Sigmoid colon (tissue), 7 donors: Measurements from ENCODE around the gene PLSCR3. TPM values are rescaled to one million over a fixed set of nuclear protein-coding genes. Genes with fewer than 3 reads are reported as not detected.

ENCODE experiments used
- DNase-seq: peaks from one replicate; pipeline ENCODE4 v3.0.0-alpha.2; 2019
- H3K27ac ChIP-seq, 4 donors: fragments of 200-600 bp; sonication (generic); one replicate each; pipeline ENCODE4 v1.5.1; 2016 to 2019; ENCODE audit warnings: mild to moderate bottlenecking in 1 of 4
- H3K27me3 ChIP-seq, 3 donors: fragments of 200-600 bp; sonication (generic); one replicate each; pipeline ENCODE4 v1.5.1; 2019; ENCODE audit warnings: mild to moderate bottlenecking in 1 of 3
- H3K36me3 ChIP-seq, 4 donors: fragments of 200-600 bp; sonication (generic); one replicate each; pipeline ENCODE4 v1.5.1; 2016 to 2019
- H3K4me1 ChIP-seq, 4 donors: fragments of 200-600 bp; sonication (generic); one replicate each; pipeline ENCODE4 v1.5.1; 2017 to 2019
- H3K4me3 ChIP-seq, 4 donors: fragments of 200-600 bp; sonication (generic); one replicate each; pipeline ENCODE4 v1.5.1; 2017 to 2019; ENCODE audit warnings: mild to moderate bottlenecking in 2 of 4, moderate library complexity in 1 of 4
- H3K9me3 ChIP-seq, 4 donors: fragments of 200-600 bp in 3 of 4; sonication (generic) in 3 of 4; one replicate each; pipeline versions ENCODE4 v1.5.1 to v1.6.1; 2013 to 2019
- EP300 ChIP-seq, 4 donors: sonication (generic); formaldehyde crosslinking; IDR thresholded peaks; one replicate each; pipeline ENCODE4 v1.6.1; 2017; ENCODE audit warnings: antibody characterized with exemption in 4 of 4
- POLR2A ChIP-seq, 2 donors: fragments of 450-650 bp; IDR thresholded peaks; one replicate each; pipeline ENCODE4 v1.6.1; 2016; ENCODE audit warnings: antibody characterized with exemption in 2 of 2, mild to moderate bottlenecking in 2 of 2, moderate library complexity in 2 of 2
- POLR2AphosphoS5 ChIP-seq, 4 donors: sonication (generic); formaldehyde crosslinking; IDR thresholded peaks; one replicate each; pipeline ENCODE4 v1.6.1; 2017; ENCODE audit warnings: antibody characterized with exemption in 4 of 4
- WGBS, 2 donors: extraction: QIAGEN DNeasy Blood & Tissue Kit; methylation state at CpG; one replicate each; pipeline ENCODE4 v1.1.7; 2013; 5-methylcytosine and 5-hydroxymethylcytosine counted together
- intact Hi-C: fragments of 100-400 bp; cut with DNase I; formaldehyde crosslinking; loops from one replicate; pipeline ENCODE4 v1.15.1; 2023
- polyA plus RNA-seq, 3 donors: library from polyadenylated mRNA; stranded (reverse); fragments of 200-250 nt; gene quantifications; one replicate each; pipeline ENCODE4 v1.2.3, GENCODE V29; 2013
- total RNA-seq, 4 donors: library from RNA; depleted of rRNA; stranded (reverse); fragments of >200 nt; gene quantifications; one replicate each; pipeline ENCODE4 v1.1.0, GENCODE V29; 2016
- TF ChIP-seq, protein P1 (sequence below), 4 experiments: fragments of 450-650 bp in 3 of 4; fragments of 200-600 bp in 1 of 4; IDR thresholded peaks; one replicate each; pipeline ENCODE4 v1.5.1; 2016 to 2019; ENCODE audit warnings: antibody characterized with exemption in 4 of 4, mild to moderate bottlenecking in 3 of 4, moderate library complexity in 2 of 4
- donor health status: healthy with polysubstance abuse.
- donor health status: Bipolar disorder and iron deficiency.
- donor health status: healthy.

PLSCR3 gene
- total and polyA plus RNA-seq, 7 donors = 10.4 to 27.2 (median 14.8) TPM

DNA sequence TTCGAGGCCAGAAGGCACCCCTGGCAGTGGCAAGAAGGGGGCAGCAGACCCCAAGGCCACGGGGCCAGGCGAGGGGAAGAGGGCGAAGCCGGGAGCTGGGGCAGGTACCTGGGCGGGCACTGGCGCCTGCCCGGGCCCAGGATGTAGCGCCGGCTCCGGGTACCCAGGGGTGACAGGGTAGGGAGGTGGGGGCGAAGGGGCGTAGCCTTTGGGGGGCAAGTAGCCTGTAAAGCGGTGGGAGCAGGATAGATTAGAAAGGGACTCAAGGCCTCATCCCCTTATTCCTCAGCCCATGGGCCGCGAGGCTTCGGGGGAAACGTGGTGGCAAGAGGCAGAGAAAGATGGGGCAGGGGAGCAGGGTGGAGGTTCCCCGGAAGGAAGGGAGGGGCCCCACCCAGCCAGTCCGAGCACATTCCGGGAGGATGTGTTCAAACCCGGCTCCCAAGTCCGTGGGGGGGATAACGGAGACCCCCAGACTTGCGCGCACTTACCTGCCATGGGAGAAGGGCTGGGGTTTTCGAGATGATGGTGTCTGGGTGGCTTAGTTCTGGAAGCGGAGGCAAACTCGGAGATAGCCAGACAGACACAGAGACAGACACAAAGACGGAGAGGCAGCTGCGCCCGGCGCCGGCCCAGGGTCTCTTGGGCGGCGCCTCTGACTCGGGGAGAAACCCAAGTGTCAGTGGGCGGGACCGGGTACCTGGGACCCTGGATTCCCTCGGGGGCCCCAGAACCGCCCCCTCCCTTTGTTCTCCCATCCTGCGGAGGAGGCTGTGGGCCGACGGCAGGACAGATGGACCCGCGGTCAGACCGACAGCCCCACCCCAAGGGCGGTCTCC lies 493 bp downstream of the PLSCR3 start:
- Histone ChIP-seq H3K27ac (peak overlapping the region; percentile 89 to 93 (median 90)), H3K4me3 (peak overlapping the region; percentile 68 to 79 (median 70)), H3K4me1 (peaks cover 0 to 25% (median 19%) of the 10 kb centered on the region in 4 donors), H3K9me3 (no peaks in the 10 kb centered on the region), H3K36me3 (peaks cover 0 to 30% (median 10%) of the 10 kb centered on the region in 4 donors), H3K27me3 (no peaks in the 10 kb centered on the region)
- DNase-seq = peak; percentile 76
- WGBS, 2 donors = 4% methylated on average over 48 of the region's 48 CpGs
- intact Hi-C loops = loop anchor here (2.0 kb wide), 1 partner anchor 37 kb away; no protein-coding TSS in a partner anchor
- no peak for TF ChIP-seq EP300 (IDR thresholded peaks at IDR 0.05)
- TF ChIP-seq, protein P1, sequence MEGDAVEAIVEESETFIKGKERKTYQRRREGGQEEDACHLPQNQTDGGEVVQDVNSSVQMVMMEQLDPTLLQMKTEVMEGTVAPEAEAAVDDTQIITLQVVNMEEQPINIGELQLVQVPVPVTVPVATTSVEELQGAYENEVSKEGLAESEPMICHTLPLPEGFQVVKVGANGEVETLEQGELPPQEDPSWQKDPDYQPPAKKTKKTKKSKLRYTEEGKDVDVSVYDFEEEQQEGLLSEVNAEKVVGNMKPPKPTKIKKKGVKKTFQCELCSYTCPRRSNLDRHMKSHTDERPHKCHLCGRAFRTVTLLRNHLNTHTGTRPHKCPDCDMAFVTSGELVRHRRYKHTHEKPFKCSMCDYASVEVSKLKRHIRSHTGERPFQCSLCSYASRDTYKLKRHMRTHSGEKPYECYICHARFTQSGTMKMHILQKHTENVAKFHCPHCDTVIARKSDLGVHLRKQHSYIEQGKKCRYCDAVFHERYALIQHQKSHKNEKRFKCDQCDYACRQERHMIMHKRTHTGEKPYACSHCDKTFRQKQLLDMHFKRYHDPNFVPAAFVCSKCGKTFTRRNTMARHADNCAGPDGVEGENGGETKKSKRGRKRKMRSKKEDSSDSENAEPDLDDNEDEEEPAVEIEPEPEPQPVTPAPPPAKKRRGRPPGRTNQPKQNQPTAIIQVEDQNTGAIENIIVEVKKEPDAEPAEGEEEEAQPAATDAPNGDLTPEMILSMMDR (IDR thresholded peaks at IDR 0.05) = no peak
- TF ChIP-seq POLR2A (IDR thresholded peaks at IDR 0.05) = no peak
- no peak for TF ChIP-seq POLR2AphosphoS5 (IDR thresholded peaks at IDR 0.05)

DNA sequence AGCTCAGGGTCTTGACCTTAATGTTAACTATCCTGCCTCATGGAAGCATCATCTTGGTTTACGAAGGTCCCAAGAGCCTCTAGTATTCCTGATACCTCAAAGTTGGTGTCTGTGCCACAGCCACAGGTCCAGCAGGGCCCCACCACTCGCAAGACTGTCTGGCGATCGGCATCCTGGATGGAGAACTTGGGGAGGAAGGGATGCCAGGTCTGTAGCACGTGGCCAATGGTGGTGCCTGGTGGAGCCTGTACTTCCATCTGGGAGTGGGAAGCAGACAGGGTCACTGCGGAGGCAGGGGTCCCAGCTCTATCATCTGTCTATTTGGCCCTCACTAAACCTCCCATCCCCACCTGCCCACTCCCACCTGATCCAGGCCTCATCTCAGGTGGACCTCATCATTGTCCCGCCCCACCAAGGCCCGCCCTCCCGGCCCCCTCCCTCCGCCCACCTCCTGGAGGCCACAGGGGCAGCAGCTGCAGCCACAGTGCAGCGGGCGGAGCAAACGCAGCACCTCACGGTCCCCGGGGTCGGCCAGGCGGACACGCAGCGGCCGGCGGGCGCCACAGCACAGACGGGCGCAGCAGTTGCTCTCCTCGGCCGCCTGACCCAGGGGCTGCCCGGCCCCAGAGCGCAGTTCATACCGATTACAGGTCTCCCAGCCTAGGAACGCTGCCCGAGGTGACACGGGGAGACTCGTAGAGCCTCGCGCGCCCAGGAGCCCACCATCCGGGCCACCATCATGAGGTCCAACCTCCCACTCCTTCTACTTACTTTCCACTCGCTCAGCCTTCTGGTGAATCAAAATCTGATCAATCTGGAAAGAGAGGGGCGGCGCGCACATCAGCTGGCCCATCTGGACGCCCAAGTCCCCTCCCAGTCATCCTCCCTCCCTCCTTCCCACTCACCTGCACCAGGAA lies 1.4 kb downstream of the PLSCR3 start:
- Histone ChIP-seq H3K4me3 (peak overlapping the region; percentile 68 to 79 (median 70)), H3K36me3 (peaks cover 0 to 36% (median 12%) of the 10 kb centered on the region in 4 donors), H3K27me3 (no peaks in the 10 kb centered on the region), H3K27ac (peak overlapping the region in 3 of 4 donors; percentile 90 to 93 (median 91)), H3K9me3 (no peaks in the 10 kb centered on the region), H3K4me1 (peaks cover 0 to 25% (median 19%) of the 10 kb centered on the region in 4 donors)
- WGBS, 2 donors = 75 to 81% methylated on average over 42 of the region's 42 CpGs
- TF ChIP-seq, protein P1 (IDR thresholded peaks at IDR 0.05) = no peak
- TF ChIP-seq POLR2AphosphoS5 (IDR thresholded peaks at IDR 0.05) (no peak), EP300 (IDR thresholded peaks at IDR 0.05) (no peak), POLR2A (IDR thresholded peaks at IDR 0.05) (no peak)
- intact Hi-C loops = no loop called here
- no peak for DNase-seq

DNA sequence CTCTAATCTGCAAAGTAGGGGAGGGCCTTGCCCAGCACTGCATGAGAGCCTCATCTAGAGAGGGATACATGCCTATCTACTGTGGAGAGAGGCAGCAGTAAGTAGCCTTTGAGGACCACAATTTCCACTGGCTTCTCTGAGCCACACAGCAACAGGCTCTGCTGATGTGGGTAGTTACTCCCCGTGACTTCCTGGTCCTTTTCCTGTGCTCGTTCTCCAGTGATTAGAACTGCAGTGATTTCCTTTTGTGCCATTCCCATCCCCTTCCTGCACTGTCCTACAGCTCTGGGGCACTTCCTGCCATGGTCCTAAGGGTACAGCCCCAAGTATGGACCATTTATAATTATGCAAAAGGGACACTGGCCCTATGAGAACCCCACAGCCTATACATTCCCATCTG lies 3.0 kb downstream of the PLSCR3 start:
- intact Hi-C loops = no loop called here
- no peaks in the 10 kb centered on the region for H3K27me3 ChIP-seq
- no peak overlapping the region for H3K27ac ChIP-seq
- 58 to 60% methylated on average over 2 of the region's 2 CpGs for WGBS, 2 donors
- DNase-seq = no peak
- TF ChIP-seq POLR2AphosphoS5 (IDR thresholded peaks at IDR 0.05) (no peak), EP300 (IDR thresholded peaks at IDR 0.05) (no peak), POLR2A (IDR thresholded peaks at IDR 0.05) (no peak)
- TF ChIP-seq, protein P1 (IDR thresholded peaks at IDR 0.05) = no peak
- peaks cover 0 to 41% (median 12%) of the 10 kb centered on the region in 4 donors for H3K36me3 ChIP-seq
- H3K9me3 ChIP-seq = no peaks in the 10 kb centered on the region
- H3K4me3 ChIP-seq = no peak overlapping the region
- H3K4me1 ChIP-seq = peaks cover 0 to 25% (median 19%) of the 10 kb centered on the region in 4 donors

DNA sequence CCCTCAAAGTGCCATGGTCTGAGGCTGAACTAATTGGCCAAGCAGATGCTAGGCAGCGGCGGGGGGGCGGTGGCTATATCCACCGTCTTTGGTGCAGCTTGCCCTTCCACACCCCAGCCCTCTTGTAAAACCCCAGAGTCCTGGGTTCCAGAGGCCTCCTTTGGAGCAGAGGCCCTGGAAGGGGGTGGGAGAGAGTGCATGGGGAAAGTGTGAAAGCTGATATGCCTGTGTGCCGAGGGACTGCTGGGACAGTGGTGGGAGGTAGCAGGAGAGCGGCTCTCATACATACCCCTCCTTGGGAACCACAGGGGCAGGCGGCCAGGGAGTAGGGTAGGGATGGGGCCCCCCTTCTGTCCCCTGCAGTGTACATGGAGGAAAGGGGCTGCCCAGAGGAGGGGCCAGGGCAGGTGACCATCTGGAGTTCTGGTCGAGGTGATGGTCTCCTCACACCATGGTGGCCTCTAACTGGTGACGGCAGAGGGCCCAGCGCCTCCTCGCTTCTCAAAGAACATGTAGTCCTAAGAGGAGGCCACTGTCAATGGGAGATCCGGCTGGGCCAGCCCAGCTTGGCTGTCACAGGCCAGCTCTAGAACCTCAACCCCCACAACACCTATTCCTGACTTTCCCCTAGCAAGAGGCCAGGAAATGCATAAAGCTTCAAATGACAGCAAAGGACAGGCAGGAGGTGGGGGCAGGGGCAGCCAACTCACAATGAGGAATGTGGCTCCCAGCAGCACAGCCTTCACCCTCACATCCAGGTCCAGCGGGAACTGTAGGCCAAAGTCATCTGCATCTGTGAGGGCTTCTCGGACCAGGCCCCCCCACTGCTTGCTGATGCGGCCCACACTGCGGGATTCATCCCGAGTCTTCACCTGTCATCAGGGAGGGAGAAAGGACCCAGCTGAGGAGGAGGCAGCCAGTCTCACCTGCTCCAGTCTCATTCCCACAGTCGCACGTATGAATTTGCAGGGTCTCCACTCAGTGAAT lies 4.1 kb downstream of the PLSCR3 start:
- no peaks in the 10 kb centered on the region for H3K27me3 ChIP-seq
- H3K4me1 ChIP-seq = peaks cover 0 to 21% (median 16%) of the 10 kb centered on the region in 4 donors
- TF ChIP-seq, protein P1 (IDR thresholded peaks at IDR 0.05) = no peak
- TF ChIP-seq POLR2A (IDR thresholded peaks at IDR 0.05) (no peak), POLR2AphosphoS5 (IDR thresholded peaks at IDR 0.05) (no peak)
- WGBS, 2 donors = 88% methylated on average over 19 of the region's 19 CpGs
- H3K27ac ChIP-seq = no peak overlapping the region
- H3K9me3 ChIP-seq = no peaks in the 10 kb centered on the region
- H3K36me3 ChIP-seq = peaks cover 0 to 41% (median 12%) of the 10 kb centered on the region in 4 donors
- H3K4me3 ChIP-seq = no peak overlapping the region
- DNase-seq = no peak
- intact Hi-C loops = no loop called here
